Measurements from ENCODE around the gene ZNF189.

ZNF189 gene

DNA sequence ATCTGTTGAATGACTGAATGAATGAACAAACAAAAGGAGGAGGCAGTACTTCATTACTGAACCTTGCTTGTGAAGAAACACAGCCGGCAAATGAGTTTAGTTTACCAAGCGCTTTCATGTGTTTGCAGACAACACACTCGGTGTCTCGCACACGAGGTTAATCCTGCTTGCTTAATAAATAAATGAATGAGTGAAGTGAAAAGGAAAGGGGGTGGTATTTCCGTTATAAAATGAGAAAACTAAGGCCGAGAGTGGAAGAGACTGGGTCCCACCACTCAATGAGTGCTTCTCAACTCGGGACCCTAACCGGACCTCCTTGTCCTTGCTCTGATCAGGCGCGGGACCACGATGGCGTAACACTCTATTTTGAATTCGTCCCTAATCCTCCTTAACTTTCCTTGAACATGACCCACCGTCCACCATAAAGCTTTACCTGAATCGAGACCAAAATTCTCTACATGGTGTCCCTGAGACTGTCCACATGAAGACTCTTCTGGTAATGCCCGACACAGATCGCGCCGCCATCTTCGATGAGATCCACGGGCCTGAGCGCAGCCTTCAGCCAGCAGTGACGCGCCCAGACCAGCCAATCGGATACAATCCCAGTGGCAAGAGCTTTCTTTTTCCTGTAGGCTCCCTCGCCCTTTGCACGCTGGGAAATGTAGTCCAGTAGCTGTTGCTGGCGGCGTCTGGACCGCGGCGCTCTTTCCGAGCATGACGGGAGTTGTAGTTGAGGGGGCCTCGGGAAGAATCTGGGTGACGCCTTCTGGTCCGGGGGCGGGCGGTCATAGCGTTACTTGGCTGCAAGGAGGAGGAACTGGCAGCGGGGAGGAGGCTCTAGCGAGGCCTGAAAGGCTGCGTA lies at the start of gene ZNF189, which contains the start of gene MRPL50:
Gene ZNF189 (plus strand): TSS at position 784 of the 862 bp plus-strand sequence. CDS start 306 bp downstream, outside the sequence.
Gene MRPL50 (minus strand): TSS at position 551 of the 862 bp plus-strand sequence. CDS start 26 bp downstream, at position 525.
- peak; percentile 88 to 100 (median 98) for DNase-seq

DNA sequence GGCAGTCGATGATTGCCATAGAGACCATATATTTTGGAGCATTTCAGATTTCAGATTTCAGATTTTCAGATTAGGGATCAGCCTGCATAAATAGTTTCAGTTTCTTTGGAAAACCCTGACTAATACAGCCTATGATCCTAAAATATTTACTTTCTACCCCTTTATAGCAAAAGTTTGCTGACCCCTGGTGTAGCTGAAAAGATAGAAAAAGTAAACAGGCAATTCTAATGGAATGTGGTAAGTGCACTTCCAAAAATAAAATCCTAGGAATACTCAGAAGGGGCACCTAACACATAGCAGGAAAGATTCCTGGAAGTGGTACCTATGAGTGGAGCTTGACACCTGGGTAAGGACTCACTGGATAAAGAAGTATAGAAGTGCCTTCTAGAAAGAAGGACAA lies 48.4 kb upstream of the ZNF189 start:
- no peak for DNase-seq

- no peak for DNase-seq
Observed at GRCh38 chr9:101352892-101353463, 45.7 kb upstream of the ZNF189 start.

DNA sequence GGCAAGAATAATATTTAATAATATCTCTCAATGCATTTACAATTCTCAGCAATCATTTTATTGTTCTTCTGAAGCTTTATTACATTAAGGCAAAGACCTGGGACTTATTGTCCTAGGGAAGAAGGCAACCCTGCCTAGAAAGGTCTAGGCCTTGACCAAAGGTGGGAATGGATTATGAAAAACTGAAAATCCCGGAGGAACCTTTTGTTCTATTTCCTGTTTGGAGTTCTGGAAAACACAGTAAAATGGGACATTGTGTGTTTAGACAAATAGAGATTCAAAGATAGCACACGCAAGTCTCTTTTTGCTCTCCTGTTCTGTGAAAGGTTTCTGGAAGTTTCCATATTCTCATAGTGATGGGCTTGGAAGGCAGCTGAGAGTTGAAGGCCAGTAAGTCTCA lies 45.0 kb upstream of the ZNF189 start:
- no peak for DNase-seq

DNA sequence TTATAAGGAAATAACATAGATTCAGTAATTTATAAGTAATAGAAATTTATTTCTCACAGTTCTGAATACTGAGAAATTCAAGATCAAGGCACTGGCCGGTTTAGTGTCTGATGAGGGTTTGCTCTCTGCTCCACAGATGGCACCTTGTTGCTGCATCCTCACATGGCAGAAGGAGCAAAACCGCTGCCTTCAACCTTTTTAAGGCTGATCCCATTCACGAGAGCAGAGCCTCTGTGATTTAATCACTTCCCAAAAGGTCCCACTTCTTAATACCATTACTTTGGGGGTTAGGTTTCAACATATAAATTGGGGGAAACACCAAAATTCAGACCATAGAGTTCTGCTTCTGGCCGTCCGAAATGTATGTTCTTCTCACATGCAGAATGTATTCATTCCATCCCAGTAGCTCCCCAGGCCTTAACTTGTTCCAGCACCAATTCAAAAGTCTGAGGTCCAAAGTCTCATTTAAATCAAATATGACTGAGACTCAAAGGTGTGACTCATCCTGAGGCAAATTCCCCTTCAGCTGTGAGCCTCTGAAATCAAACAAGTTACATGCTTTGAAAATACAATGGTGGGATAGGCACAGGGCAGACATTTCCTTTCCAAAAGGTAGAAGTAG lies 44.4 kb upstream of the ZNF189 start:
- DNase-seq: no peak

GRCh38 chr9:101354765-101355708 lies 43.6 kb upstream of the ZNF189 start:
- DNase-seq: no peak

- DNase-seq: no peak
Observed at GRCh38 chr9:101356619-101357018, 42.0 kb upstream of the ZNF189 start.

GRCh38 chr9:101359679-101360078 lies 39.0 kb upstream of the ZNF189 start:
- DNase-seq: no peak

- no peak for DNase-seq
Observed at GRCh38 chr9:101360647-101361046, 38.0 kb upstream of the ZNF189 start.

DNA sequence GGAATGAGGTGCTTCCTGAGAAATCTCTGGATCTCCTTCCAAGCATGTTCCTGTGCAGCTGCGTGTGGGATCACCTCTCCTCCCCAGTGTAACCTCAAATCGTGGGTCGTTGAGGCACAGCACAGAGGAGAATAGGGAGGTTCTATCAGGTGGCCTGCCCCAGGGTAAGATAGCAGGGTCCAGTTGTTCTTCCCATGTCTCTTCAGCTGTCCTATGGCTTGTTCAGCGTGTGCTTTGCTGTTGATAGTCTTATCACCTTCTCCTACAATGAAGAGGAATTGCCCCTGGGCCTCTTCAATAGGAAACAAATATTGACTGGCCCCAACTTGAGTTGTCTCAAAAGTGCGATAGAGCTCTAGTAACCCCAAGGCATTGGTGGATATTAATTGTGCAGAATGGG lies 36.2 kb upstream of the ZNF189 start:
- no peak for DNase-seq

GRCh38 chr9:101365181-101365580 lies 33.5 kb upstream of the ZNF189 start:
- DNase-seq: no peak

DNA sequence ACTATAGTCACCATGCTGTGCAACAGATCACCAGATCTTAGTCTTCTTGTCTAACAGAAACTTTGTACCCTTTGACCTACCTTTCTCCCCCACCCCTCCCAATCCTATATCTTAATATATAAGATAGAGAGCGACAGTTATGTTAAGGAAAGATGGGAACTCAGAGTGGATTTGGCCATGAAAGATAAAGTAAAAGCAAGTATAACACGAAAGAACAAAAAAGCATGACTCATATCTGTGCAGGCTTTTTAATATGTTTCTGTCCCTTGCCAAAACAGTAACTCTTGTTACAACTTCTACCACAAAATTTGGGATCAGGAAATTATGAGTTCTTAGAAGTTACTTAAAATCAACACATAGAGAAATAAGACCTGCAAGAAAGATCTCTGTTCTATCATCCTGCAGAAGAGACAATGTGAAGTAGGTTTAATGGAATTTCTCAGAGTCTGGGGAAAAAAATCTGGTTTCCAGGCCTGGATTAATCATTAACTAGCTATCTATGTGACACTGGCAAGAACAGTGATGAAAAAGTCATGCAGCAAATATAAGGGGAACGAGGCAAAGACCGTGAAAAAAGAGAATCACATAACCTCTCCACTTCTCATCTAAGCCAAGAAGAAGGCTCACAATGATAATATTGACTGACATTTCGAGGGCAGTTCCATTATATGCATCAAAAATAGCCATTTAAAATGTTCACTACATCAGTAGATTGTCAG lies 32.5 kb upstream of the ZNF189 start:
- no peak for DNase-seq

DNA sequence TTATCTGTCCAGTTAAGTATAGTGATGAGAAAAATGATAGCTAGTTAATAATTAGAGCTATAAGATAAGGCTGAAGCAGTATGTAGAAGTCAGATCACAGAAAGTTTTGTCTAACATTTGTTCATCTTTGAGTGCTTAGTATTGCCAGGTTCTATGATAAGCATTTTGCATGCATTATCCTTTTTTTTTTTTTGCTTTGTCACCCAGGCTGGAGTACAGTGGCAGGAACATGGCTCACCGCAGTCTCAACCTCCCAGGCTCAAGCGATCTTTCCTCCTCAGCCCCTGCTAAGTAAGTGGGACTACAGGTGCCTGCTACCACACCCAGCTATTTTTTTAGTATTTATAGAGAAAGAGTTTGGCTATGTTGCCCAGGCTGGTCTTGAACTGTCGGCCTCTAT lies 31.3 kb upstream of the ZNF189 start:
- DNase-seq: no peak

GRCh38 chr9:101369286-101369685 lies 29.4 kb upstream of the ZNF189 start:
- no peak for DNase-seq

- no peak for DNase-seq
Observed at GRCh38 chr9:101369884-101370531, 28.6 kb upstream of the ZNF189 start.

- no peak for DNase-seq
Observed at GRCh38 chr9:101371813-101372212, 26.8 kb upstream of the ZNF189 start.

- no peak for DNase-seq
Observed at GRCh38 chr9:101372327-101373118, 26.1 kb upstream of the ZNF189 start.

DNA sequence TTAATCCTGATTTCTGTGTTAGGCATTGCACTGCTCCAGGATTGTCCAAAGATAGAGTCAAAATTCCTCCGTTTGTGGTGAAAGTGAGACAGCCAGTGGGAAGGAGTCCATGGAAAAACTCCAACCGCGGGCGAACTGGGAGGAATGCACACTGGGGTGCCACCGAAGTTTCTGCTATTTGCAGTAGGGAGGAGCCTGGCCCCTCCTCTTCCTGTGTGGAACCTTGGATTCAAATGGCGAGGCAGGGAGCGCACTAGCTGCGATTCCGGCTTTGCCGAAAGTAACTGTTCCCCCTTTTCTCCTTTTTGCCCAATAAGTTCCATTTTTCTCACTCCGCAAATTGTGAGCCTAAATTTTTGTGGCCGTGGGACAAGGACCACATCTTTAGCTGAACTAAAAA lies 23.1 kb upstream of the ZNF189 start:
- DNase-seq: peak in 11 of 58 donors; percentile 1 to 24 (median 9)
